HG03159 (cell line): ENCODE measurements around the gene JOSD1.

ENCODE experiments used
- ATAC-seq: cut with Tn5 transposase; IDR thresholded peaks from one replicate; pipeline ENCODE4 v1.9.1; 2021; ENCODE audit warnings: mild to moderate bottlenecking, moderate library complexity; ENCODE audit not compliant: unreplicated experiment

The JOSD1 gene

DNA sequence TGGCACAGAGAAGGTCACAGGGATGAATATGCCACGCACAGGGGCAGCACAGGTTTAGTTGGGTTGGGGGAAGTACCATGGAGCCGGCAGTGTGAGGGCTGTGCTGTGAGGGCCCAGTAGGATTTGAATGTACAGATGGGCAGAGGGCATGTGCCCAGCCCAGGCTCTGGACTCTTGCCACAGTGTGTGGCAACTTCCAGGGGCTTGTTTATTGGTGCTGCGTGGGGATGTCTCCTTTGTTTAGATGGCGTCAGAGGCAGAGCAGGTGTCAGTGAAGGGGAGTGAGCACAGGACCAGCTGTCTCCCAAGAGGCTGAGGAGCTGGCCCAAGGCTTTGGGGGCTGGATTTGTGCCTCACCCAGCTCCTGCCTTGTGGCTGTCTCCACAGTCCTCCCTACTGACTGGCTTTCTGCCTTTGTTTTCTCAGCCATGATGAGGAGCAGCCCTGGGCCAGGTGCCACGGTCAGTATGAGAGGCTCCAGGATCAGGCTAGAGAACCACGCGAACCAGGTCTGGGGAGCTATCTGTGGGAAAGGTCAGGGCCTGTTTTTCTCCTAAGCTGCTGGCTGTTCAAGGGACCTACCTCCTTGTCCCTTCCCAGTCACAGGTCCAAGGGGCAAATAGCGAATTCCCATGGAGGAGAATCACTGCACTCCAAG, 33.1 kb upstream of the JOSD1 start:
- ATAC-seq, result no peak

DNA sequence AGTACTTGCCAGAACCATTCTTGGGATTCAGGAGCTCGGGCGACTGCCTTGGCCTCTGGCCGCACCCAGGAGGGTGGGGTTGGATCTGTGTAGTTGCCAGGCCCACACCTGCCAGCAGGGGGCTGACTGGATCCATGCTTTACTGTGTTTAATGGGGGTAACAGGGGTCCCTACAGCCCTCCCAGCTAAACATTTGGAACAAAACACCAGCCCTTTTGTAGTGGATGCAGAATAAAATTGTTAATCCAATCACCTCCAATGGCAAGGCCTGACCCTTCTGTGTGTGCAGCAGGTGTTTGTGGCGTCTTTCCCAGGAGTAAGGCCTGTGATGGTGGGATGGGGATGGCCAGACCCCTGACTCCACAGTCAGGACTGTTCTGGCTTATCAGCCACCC, 32.6 kb upstream of the JOSD1 start:
- ATAC-seq, result no peak

DNA sequence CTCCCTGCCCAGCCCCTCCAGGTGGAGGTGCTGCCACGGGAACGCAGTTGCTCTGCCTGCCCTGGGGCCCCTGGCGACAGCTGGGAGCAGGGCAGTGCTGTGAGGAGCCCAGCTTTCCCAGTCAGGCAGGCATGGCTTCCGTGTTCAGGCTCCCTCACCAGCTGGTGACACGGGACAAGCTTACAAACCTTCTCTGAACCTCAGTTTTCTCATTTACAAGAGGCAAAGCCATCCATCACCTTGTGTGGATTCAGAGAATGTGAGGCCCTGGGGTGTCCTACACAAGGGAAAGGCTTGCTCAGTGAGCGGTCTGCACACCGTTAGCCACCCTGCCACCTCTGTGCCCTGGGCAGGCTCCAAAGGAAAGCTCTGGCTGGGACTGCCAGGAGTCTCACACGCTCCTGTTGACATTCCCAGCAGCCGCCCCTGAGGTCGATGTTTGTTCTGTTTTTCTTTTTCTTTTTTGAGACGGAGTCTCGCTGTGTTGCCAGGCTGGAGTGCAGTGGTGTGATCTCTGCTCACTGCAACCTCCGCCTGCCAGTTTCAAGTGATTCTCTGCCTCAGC, 31.6 kb upstream of the JOSD1 start:
- ATAC-seq, result no peak

DNA sequence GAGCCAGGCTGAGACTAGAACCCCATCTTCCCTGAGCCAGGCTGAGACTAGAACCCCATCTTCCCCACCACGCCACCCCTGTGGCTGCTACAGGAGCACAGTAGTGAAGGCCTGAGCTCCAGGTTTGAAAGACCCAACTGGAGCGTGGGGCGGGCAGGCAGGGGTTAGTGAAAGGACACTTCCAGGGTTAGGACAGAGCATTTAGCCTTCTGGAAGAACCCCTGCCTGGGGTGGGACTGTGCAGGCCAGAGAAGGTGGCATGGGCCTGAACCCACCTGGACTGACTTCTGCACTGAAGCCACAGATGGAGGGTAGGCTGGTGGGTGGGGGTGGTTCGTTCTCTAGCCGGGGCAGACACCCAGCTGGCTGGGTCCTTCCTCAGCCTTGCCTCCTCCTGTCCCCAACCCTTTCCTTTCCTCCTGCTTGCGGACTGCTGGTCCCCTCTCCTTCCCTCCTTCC, 31.0 kb upstream of the JOSD1 start:
- no peak for ATAC-seq

DNA sequence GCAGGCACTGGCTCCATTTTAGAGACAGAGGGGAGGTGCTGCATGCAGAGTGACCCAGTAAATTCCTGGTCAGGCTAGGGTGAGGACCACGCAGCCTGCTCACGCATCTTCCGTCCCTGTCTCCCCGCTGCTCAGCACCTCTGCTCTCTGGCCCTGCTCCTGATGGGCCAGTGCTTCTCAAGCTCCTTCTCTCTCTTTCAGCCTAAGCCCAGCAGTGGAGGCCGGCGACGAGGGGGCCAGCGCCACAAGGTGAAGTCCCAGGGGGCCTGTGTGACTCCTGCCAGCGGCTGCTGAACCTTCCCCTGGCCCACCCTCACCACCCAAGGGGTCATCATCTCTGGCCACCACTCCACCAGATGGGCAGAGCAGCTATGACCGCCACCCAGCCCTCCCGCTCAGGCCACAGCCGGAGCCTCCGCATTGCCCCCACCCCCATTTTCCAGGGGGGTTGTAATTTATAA, 29.7 kb upstream of the JOSD1 start:
- ATAC-seq, result no peak

DNA sequence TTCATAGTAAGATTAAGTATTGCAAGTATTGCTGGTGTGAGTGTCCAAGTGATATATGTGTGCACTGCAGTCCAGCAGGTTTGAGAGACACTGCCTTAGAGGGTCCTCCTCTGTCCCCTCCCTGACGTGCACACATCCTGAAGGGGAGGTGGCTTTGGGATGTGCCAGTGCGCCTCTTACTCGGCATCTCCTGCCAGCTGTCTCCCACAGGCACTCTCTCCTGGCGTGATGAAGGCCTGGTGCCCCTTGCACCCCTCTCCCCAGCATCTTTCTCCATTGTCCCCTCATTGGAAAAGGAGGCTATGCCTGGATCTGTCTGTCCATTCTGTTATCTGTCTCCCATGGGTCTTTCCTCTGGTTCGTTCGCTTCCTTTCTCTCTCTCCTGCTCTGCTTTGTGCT, 29.2 kb upstream of the JOSD1 start:
- no peak for ATAC-seq

DNA sequence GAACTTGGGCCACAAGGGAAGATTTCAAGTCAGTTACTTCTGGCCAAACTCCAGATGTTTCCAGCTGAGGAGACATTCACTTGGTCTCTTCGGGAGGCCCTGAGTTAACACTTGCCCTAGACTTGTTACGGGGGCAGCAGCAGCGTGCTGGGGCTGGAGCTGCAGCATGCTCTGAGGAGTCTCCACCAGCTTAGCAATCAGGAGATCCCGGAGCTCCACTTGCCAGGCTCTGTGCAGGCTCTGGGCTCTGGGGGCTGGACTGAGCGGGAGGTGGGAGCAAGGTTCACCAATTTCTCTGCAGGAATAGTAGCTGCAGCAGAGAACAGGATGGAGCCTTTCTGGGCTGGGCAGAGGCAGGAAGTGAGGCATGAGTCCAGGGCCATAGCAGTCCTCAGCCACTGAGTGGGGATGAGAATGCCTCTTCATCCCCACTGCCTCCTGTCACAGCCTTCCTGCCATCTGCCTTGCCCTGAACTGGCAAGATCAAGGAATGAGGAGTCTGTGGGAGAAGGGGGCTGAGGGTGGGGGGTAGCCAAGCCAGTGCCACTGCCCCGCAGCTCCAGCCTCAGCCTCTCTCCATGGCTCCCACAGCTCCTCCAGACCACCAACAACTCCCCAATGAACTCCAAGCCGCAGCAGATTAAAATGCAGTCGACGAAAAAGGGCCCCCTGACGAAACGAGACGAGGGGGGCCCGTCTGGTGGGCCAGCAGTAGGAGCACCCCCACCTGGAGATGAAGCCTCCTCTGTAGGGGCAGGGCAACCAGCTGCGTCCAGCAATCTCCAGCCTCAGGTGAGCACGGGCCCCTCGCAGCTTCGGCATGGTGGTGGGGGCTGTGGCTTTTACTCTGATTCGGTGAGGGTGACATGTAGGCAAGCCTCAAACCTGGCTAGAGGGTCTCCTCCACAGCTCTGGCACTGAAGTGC, 28.4 kb upstream of the JOSD1 start:
- no peak for ATAC-seq

DNA sequence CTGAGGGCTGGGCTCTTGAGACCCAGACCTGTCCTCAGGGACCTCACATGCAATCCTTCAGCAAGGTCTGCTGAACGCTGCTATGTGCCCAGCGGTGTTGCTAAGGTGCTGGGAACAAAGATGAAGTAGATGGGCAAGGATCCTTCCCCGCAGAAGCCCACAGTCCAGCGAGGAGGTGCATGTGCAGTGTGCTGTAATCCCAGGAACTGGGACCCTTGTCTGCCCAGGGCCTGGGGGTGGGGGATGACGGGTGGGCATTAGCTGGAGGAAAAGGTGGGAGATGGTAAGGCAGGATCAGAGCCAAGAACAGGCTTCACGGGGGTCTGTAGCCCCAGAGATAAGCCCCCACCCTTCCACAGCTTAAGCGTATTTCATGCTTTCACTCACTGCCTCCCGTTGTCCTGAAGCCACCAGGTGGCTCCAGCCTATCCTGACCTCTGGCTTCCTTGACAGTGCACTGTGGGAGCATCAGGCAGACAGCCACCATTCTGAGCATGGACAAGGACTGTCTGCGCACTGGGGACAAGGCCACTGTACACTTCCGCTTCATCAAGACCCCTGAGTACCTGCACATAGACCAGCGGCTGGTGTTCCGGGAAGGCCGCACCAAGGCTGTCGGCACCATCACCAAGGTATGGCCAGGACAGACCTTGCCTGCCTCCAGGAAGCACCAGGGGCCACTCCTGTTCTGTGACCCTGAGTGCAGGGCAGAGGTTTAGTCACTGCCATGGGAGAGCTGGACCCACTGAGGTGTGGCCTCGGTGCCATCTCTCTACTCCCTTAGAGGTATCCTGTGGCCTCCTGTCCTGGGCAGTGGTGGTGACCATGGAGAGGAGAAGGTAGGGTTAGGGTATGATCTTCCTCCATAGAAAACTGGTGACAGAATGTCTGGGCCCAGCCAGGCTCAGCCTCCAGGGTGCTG, 27.0 kb upstream of the JOSD1 start:
- no peak for ATAC-seq

DNA sequence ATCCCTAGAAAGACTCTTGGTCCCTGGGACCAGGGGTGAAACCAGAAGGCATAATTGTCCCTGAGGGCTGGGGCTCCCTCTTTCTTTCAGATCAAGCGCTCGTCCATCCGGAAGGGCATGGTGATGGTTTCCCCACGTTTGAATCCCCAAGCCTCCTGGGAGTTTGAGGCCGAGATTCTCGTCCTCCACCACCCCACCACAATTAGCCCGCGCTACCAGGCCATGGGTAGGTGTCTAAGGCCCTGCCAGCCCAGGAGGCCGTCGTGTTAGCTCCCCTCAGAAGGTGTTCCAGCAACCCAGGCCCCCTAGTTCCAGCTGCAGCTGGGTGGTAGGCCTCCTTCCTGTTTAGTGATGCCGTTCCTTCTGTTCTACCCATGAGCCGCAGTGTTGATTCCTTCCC, 26.4 kb upstream of the JOSD1 start:
- no peak for ATAC-seq

DNA sequence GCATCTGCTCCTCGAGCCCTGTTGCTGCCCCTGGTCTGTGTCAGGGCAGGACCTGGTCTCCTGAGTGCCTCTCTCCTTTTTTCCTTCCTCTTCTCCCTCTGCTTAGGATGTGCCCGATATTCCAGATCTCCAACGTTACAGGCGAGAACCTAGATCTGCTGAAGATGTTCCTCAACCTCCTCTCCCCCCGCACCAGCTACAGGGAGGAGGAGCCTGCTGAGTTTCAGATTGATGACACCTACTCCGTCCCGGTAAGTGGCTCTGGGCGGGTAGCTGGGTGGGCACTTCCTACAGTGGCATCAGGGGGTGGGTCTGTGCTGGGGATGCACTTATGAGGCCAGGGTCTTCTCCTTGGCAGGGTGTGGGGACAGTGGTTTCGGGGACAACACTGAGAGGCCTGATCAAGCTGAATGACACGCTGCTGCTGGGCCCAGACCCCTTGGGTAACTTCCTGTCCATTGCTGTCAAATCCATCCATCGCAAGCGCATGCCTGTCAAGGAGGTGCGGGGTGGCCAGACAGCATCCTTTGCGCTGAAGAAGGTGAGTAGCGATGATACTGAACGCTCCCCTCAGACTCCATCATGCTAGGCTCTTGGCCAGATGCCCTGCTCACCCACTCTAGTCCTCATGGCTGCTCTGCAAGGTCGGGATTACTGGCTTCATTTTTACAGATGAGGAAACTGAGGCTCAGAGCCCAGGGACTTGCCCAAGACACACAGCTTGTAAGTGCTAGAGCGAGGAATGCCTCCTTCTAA, 25.3 kb upstream of the JOSD1 start:
- no peak for ATAC-seq

DNA sequence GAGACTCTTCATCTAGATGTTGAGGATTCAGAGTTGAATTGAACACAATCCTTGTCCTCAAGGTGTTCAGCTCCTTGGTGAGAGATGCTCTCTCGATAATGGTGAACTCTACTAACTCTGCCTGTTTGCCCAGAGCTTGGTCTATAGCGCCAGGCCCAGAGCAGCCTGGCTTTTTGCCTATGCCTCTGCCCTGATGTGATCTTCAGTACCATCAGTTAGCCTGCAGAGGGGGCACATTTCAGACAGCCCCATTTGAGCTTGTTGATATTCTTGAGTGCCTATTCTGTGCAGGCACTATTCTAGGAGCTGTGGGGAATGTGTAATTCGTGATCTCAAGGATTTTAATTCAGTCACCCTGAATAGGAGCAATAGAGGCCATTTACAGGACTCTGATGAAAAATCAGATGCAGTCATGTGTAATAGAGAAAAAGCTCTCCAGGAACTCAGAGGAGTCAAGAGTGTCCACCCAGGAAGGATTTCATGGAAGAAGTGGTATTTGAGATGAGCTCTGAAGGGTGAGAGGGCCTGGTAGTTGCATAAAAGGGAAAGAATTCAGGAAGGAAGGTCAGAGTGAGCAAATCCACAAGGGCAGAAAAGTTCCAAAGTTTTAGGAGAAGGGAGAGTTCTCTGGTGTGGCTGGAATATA, 24.3 kb upstream of the JOSD1 start:
- no peak for ATAC-seq

DNA sequence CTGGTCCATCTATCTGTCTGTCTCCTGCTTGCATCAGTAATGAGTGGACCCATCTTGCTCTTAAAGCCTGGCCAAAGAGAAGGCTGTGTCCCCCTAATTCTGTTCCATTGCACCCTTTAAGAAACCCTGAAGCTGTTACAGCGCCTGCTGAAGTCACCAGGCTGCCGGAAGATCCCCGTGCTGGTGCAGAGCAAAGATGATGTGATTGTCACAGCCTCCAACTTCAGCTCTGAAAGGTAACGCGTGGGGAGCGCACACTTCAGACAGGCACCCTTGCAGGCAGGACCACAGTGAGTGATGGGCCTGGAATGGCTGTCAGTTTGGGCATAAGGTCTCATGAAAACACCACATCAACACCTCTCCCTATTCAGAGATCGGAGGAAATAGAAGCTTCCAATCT, 23.4 kb upstream of the JOSD1 start:
- ATAC-seq, result no peak

DNA sequence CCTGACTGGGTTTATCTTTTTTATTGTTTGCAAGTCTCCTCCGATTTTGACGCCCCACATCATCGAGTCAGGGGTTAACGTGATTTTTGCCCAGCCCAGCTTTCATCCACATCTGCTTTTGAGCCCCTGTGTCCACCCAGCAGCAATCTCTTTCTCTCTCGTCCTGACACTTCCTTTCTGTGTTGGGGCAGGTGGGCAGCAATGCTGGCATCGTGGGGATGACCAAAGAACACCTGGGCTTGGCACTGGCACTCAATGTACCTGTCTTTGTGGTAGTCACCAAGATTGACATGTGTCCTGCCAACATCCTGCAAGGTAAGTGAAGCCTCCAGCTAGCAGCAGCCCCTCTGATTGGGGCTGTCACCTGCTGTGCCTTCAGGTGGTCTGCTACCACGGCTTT, 20.8 kb upstream of the JOSD1 start:
- no peak for ATAC-seq

DNA sequence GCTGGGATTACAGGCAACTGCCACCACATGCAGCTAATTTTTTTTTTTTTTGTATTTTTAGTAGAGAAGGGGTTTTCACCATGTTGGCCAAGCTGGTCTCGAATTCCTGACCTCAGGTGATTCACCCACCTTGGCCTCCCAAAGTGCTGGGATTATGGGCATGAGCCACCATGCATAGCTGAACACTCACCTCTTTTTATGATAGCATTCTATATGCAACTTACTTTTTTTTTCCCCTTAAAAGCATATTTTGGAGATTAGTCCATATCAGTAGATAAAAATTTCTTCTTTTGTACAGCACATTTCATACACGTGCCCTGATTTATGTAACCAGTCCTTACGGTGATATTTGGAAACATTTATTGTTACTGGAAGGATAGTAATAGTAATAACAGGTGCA, 19.6 kb upstream of the JOSD1 start:
- no peak for ATAC-seq

DNA sequence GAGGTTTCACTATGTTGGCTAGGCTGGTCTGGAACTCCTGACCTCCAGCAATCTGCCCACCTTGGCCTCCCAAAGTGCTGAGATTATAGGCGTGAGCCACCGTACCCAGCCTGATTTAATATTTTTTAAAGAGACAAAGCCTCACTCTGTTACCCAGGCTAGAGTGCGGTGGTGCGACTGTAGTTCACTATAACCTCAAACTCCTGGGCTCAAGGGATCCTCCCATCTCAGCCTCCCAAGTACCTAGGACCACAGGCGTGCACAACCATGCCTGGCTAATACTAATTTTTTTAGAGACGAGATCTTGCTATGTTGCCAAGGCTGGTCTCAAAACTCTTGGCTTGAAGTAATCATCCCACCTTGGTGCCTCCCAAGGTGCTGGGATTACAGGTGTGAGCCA, 18.5 kb upstream of the JOSD1 start:
- ATAC-seq, result no peak

DNA sequence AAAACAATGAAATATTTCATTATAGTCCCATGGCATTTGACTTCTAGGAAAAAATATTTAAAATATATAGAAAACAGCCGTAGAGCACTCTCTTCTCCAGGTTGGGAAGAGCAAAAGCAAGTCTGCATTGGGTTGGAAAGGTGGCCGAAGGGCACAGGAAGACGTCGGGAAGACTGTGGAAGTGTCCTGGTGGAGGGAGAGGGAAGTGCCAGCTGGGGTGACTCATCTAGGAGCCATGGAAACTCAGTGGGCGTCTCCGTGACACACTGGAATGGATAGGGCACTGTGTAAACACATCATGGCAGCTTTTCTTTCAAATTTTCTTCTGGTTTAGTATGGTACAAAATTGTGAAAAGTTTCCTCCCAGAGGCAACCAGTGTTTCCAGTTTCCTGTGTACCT, 17.7 kb upstream of the JOSD1 start:
- no peak for ATAC-seq

DNA sequence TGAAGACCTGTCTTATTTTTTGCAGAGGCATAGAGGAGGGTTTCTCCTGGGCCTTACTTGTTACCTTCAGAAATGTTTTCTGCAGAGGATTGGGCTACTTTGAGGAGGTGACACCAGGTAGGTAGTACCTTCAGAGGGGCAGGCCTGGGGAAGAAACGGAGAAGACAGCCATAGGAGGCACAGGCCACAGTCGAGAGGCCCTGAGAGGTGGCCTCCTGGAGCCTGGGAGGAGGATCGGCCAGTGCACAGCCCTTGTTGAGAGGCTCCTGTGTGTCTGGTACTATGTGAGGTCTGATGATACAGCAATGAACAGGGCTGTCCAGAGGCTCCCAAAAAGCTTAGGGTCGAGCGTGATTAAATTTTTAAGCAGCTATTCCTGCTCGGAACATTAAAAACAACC, 16.5 kb upstream of the JOSD1 start:
- ATAC-seq, result no peak

DNA sequence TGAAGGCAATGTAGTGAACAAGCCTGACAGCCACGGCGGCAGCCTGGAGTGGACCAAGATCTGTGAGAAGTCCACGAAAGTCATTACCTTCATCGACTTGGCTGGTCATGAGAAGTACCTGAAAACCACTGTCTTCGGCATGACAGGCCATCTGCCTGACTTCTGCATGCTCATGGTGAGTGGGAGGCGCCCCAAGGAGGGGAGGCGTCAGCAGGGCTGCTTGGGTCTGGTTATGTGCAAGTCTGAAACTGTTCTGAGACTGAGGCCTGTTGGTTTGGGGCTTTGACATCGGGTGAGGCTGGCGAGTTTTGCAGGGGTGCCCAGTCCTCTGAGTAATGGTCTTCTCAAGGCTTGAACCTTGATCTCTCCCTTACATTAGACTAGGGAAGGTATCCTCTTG, 16.1 kb upstream of the JOSD1 start:
- no peak for ATAC-seq

DNA sequence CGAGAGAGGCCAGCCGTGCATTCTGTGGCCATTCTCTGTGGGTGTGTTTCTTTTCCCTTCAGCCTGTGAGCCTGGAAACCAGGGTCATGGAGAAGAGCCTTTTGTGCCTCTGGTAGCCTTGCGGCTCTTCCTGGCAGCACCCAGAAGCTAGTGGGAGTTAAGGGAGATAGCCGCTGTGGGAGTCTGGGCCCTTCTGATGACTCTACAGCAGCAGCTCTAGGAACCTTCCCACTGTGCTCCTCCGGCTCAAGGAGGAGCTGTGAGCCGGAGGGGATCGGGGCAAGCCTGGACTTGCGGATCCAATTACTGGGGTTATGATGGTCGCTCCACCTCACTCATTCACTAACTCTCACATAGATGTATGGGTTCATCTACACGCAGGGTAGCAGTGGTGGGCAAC, 15.5 kb upstream of the JOSD1 start:
- ATAC-seq, result no peak

DNA sequence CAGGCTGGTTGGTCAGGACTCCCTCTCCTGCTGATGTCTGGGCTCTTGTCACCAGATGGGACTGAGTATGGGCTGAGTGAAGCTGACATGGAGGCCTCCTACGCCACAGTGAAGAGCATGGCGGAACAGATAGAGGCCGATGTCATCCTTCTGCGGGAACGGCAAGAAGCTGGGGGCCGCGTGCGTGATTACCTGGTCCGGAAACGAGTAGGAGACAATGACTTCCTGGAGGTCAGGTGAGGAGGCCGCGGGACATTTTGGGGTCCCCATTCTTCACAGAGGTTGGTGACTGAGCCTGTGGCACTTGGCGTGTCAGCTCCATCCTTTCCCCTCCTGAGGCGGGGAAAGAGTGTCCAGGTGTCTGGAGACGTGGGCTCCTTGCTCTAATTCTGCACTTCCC, 15.1 kb upstream of the JOSD1 start:
- ATAC-seq, result no peak
